Psoas muscle (tissue), 8 donors: ENCODE results near the gene ST6GALNAC3. TPM values are rescaled to one million over a fixed set of nuclear protein-coding genes. Genes with fewer than 3 reads are reported as not detected.

Source experiments
- ATAC-seq, 4 donors: fragments of 200-7000 bp; cut with Tn5 transposase; one replicate each; pipeline ENCODE4 v1.9.1; 2020; ENCODE audit warnings: moderate library complexity in 3 of 4, mild to moderate bottlenecking in 2 of 4
- DNase-seq, 2 donors: peaks; one replicate each; pipeline ENCODE4 v3.0.0-alpha.2; 2020
- H3K27ac ChIP-seq: fragments of 200-600 bp; one replicate; pipeline ENCODE4 v1.8.0; 2022
- H3K27me3 ChIP-seq, 3 donors: fragments of 200-600 bp in 1 of 3; one replicate each; pipeline versions ENCODE4 v1.6.1 to v1.8.0; 2013 to 2022; ENCODE audit warnings: low read length in 2 of 3, mild to moderate bottlenecking in 2 of 3, moderate library complexity in 1 of 3; ENCODE audit not compliant: insufficient read depth in 3 of 3
- H3K36me3 ChIP-seq, 2 donors: fragments of 200-600 bp in 1 of 2; one replicate each; pipeline versions ENCODE4 v1.6.1 to v1.8.0; 2013 to 2022; ENCODE audit warnings: low read depth in 1 of 2, mild to moderate bottlenecking in 1 of 2, moderate library complexity in 1 of 2; ENCODE audit not compliant: insufficient read depth in 1 of 2
- H3K4me1 ChIP-seq: fragments of 200-600 bp; one replicate; pipeline ENCODE4 v1.8.0; 2022
- H3K4me3 ChIP-seq: fragments of 200-600 bp; one replicate; pipeline ENCODE4 v1.8.0; 2022; ENCODE audit warnings: mild to moderate bottlenecking
- H3K9me3 ChIP-seq: fragments of 200-600 bp; one replicate; pipeline ENCODE4 v1.8.0; 2022
- WGBS, 3 donors: extraction: QIAGEN DNeasy Blood & Tissue Kit; methylation state at CpG; one replicate each; pipeline versions ENCODE4 v1.1.6 to v1.1.7; 2013; 5-methylcytosine and 5-hydroxymethylcytosine counted together
- intact Hi-C, 2 donors: fragments of 100-400 bp; cut with DNase I; formaldehyde crosslinking; loops; one replicate each; pipeline versions ENCODE4 v1.11.0 to v1.14.2; 2022
- polyA plus RNA-seq, 3 donors: library from polyadenylated mRNA; stranded (reverse); fragments of 200-250 nt; gene quantifications; one replicate each; pipeline ENCODE4 v1.2.3, GENCODE V29; 2013
- total RNA-seq, 4 donors: library from RNA; stranded (reverse); fragmentation: NEBNext Ultra II Directional in 2 of 4; extraction: Animal tissue kit (Norgen Biotek cat#: 25700) in 2 of 4; gene quantifications; one replicate each; pipeline versions ENCODE4 v1.2.1 to v1.2.4, GENCODE V29; 2021 to 2023
- TF ChIP-seq, protein P1 (sequence below): fragments of 200-600 bp; IDR thresholded peaks from one replicate; pipeline ENCODE4 v1.8.0; 2022; ENCODE audit warnings: antibody characterized with exemption
- donor health status: healthy with polysubstance abuse.
- donor health status: DM: no; HTN: no; CAD: no; lungs with moderate emphysema.
- donor health status: Bipolar disorder and iron deficiency.
- donor health status: healthy.
- donor health status: DM: yes; HTN: yes; CAD: no.
- donor health status: DM: no; HTN: no; CAD: no.
- donor health status: DM: no; HTN: no; CAD: no.
- donor health status: DM: yes; HTN: yes; CAD: no.

Gene ST6GALNAC3
- total and polyA plus RNA-seq, 7 donors: 1.3 to 5.4 (median 2.3) TPM

DNA sequence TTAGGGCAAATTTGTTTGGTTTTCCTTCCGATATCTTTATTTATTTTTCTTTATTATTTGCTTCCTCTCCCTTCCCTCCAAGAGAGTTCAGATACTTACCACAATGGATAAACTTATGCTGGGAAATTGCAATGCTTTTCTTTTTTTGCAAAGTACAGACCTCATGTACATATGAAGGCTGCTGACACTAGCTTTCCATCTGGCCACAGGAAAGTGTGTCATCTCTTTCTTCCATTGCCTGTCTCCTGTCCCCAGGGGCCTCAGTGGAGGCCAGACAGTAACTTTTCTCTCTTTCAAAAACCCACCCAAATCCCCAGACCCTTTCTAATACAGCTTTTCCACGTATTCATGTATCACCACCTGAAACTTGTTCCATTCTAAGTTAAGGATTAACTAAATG is 73.9 kb downstream of the ST6GALNAC3 start:
- Histone ChIP-seq H3K4me1 (no peaks in the 10 kb centered on the region), H3K36me3 (no peaks in the 10 kb centered on the region), H3K4me3 (no peak overlapping the region), H3K27me3 (no peaks in the 10 kb centered on the region), H3K9me3 (no peaks in the 10 kb centered on the region), H3K27ac (no peak overlapping the region)
- 82 to 83% (median 82%) methylated on average over 2 of the region's 2 CpGs for WGBS, 3 donors
- ATAC-seq (no peak), DNase-seq (no peak)
- TF ChIP-seq, protein P1, sequence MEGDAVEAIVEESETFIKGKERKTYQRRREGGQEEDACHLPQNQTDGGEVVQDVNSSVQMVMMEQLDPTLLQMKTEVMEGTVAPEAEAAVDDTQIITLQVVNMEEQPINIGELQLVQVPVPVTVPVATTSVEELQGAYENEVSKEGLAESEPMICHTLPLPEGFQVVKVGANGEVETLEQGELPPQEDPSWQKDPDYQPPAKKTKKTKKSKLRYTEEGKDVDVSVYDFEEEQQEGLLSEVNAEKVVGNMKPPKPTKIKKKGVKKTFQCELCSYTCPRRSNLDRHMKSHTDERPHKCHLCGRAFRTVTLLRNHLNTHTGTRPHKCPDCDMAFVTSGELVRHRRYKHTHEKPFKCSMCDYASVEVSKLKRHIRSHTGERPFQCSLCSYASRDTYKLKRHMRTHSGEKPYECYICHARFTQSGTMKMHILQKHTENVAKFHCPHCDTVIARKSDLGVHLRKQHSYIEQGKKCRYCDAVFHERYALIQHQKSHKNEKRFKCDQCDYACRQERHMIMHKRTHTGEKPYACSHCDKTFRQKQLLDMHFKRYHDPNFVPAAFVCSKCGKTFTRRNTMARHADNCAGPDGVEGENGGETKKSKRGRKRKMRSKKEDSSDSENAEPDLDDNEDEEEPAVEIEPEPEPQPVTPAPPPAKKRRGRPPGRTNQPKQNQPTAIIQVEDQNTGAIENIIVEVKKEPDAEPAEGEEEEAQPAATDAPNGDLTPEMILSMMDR: no peak
- intact Hi-C loops: no loop called here

DNA sequence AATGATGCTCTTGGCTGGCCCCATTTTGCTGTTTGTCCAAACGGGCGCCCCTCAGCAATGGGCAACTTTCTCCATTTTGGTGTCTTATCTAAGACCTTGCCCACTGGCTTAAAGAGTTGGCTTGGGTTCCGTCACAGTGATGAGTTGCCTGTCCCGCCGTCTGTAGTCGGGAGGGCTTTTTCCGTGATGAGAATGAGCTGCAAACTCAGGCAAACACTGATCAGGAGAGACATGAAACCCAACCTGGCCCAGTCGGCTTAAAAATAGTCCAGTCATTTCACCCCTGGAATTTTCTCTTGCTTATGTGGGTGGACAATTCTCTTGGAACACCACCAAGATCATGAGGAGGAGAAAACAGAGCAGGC is 79.3 kb downstream of the ST6GALNAC3 start:
- Histone ChIP-seq H3K27me3 (no peaks in the 10 kb centered on the region), H3K36me3 (no peaks in the 10 kb centered on the region), H3K4me1 (peaks cover 9% of the 10 kb centered on the region), H3K4me3 (no peak overlapping the region), H3K9me3 (no peaks in the 10 kb centered on the region), H3K27ac (no peak overlapping the region)
- no peak for DNase-seq
- ATAC-seq: peak in 1 of 4 donors; percentile 11
- WGBS, 3 donors: 32 to 47% (median 35%) methylated on average over 8 of the region's 8 CpGs
- TF ChIP-seq, protein P1: no peak
- intact Hi-C loops: loop anchor here in 1 of 2 donors (10.0 kb wide), 1 partner anchor 991 kb away; no protein-coding TSS in a partner anchor

DNA sequence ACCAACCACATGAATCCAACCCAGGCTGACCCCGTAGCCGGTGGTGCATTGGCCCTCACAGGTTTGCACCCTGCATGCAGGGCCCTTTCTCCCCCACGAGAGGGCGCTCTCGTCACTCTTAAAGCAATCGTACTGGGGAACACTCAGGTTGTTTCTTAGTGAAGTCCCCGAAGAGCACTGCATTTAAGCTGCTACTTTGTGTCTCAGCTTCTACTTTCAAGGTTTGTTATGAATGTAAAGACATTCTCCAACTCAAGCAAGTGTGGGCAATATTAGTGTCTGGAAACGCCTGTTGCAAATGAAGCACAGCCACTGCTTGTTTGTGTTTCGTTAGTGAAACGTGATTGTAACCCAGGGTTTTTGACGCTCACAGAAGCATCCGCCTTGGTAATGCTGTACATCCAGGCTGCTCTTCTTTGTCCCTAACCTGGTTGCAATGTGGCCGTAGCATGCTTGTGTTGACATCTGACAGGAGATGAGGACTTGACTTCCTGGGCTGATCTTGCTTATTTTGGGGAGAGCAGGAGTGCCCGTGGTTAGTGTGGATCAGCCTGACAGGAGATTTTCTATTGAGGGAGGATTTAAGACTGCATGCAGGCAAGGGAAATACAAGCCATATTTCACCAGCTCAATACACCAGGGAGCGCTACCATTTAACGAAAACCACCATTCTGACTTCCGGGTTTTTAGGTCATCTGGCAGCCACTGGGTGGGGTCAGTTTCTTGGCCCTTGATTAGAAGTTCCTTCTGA is 79.8 kb downstream of the ST6GALNAC3 start:
- intact Hi-C loops: loop anchor here in 1 of 2 donors (10.0 kb wide), 1 partner anchor 990 kb away; no protein-coding TSS in a partner anchor
- WGBS, 3 donors: 9 to 12% (median 9%) methylated on average over 17 of the region's 17 CpGs
- Histone ChIP-seq H3K4me3 (peak overlapping the region; percentile 50), H3K4me1 (peaks cover 9% of the 10 kb centered on the region), H3K9me3 (no peaks in the 10 kb centered on the region), H3K27me3 (no peaks in the 10 kb centered on the region), H3K27ac (no peak overlapping the region), H3K36me3 (no peaks in the 10 kb centered on the region)
- ATAC-seq (peak; percentile 83 to 98 (median 88)), DNase-seq (peak; percentile 65 to 82)
- TF ChIP-seq, protein P1: peak; percentile 96

DNA sequence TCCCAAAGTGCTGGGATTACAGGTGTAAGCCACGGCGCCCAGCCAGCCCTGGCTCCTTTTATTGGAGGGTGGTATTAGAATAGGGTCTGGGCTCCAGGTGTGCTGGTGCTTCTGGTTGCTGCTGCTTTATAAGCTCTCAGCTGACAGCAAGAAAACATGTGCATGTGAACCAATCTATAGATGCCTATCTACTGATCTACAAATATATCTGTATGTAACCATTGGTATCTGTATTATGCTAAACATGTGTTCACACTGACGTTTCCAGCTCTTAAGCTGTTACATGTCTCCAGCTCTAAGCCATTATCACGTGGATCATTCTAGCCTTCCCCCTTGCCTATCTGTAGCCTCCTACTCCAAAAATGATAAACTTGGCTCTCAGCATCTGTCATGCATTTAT is 82.4 kb downstream of the ST6GALNAC3 start:
- 82 to 89% (median 87%) methylated on average over 4 of the region's 4 CpGs for WGBS, 3 donors
- TF ChIP-seq, protein P1: no peak
- H3K27ac ChIP-seq: no peak overlapping the region
- H3K4me1 ChIP-seq: peaks cover 9% of the 10 kb centered on the region
- no peak overlapping the region for H3K4me3 ChIP-seq
- H3K36me3 ChIP-seq: no peaks in the 10 kb centered on the region
- no peaks in the 10 kb centered on the region for H3K27me3 ChIP-seq
- ATAC-seq (no peak), DNase-seq (no peak)
- intact Hi-C loops: loop anchor here in 1 of 2 donors (10.0 kb wide), 1 partner anchor 988 kb away; no protein-coding TSS in a partner anchor
- no peaks in the 10 kb centered on the region for H3K9me3 ChIP-seq
